HG02943 (cell line): ENCODE data around the gene PNN.
A peak's percentile ranks its signal among the peaks of the same experiment; 100 is the strongest.
"Not testable (repeated sequence)": the region's sequence is repeated elsewhere in the genome, so short reads cannot be mapped to it uniquely, and the experiment has no call there.

Source experiments
- ATAC-seq: cut with Tn5 transposase; IDR thresholded peaks from one replicate; pipeline ENCODE4 v1.9.1; 2021; ENCODE audit warnings: mild to moderate bottlenecking, low read depth, moderate library complexity; ENCODE audit not compliant: unreplicated experiment

Gene PNN

GRCh38 chr14:39174560-39175444 is at the start of gene PNN:
TSS of gene PNN (plus strand) at chr14:39175254. CDS start at chr14:39175280, 26 bp downstream.
- peak; percentile 89 for ATAC-seq

- ATAC-seq: not testable (repeated sequence)
Observed at GRCh38 chr14:39137835-39138234, 37.2 kb upstream of the PNN start.

- no peak for ATAC-seq
Observed at GRCh38 chr14:39138440-39138839, 36.6 kb upstream of the PNN start.

- no peak for ATAC-seq
Observed at GRCh38 chr14:39140170-39140569, 34.9 kb upstream of the PNN start.

DNA sequence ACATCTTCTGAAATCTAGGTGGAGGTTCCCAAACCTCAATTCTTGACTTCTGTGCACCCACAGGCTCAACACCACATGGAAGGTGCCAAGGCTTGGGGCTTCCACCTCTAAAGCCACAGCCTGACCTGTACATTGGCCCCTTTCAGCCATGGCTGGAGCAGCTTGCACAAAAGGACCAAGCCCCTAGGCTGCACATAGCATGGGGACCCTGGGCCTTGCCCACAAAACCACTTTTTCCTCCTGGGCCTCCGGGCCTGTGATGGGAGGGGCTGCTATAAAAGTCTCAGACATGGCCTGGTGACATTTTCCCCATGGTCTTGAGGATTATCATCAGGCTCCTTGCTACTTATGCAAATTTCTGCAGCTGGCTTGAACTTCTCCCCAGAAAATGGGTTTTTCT is 33.4 kb upstream of the PNN start:
- ATAC-seq: not testable (repeated sequence)

- ATAC-seq: not testable (repeated sequence)
Observed at GRCh38 chr14:39143226-39143625, 31.8 kb upstream of the PNN start.

GRCh38 chr14:39145266-39145966 is 29.6 kb upstream of the PNN start:
- ATAC-seq: no peak

GRCh38 chr14:39154594-39155189 is 20.4 kb upstream of the PNN start:
- no peak for ATAC-seq

- no peak for ATAC-seq
Observed at GRCh38 chr14:39157491-39157890, 17.6 kb upstream of the PNN start.

- no peak for ATAC-seq
Observed at GRCh38 chr14:39158222-39158858, 16.7 kb upstream of the PNN start.

DNA sequence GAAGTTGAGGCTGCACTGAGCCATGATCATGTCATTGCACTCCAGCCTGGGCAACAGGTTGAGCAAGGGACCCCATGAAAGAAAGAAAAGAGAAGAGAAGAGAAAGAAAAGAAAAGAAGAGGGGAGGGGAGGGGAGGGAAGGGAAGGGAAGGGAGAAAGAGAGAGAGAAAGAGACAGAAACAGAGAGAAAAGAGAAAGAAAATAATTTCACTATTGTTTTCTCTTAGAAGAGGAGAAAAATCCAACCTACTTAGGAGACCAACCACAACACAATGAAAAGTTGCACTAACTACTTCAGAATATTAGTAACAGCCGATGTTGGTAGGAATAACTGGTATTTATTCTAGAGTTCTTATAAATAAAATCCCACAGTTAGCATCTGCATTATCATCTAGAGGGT is 14.6 kb upstream of the PNN start:
- no peak for ATAC-seq

GRCh38 chr14:39167797-39168320 is 7.2 kb upstream of the PNN start:
- not testable (repeated sequence) for ATAC-seq

GRCh38 chr14:39168591-39168990 is 6.5 kb upstream of the PNN start:
- no peak for ATAC-seq

GRCh38 chr14:39169541-39169900 is 5.5 kb upstream of the PNN start:
- no peak for ATAC-seq

- ATAC-seq: no peak
Observed at GRCh38 chr14:39173198-39173597, 1.9 kb upstream of the PNN start.

DNA sequence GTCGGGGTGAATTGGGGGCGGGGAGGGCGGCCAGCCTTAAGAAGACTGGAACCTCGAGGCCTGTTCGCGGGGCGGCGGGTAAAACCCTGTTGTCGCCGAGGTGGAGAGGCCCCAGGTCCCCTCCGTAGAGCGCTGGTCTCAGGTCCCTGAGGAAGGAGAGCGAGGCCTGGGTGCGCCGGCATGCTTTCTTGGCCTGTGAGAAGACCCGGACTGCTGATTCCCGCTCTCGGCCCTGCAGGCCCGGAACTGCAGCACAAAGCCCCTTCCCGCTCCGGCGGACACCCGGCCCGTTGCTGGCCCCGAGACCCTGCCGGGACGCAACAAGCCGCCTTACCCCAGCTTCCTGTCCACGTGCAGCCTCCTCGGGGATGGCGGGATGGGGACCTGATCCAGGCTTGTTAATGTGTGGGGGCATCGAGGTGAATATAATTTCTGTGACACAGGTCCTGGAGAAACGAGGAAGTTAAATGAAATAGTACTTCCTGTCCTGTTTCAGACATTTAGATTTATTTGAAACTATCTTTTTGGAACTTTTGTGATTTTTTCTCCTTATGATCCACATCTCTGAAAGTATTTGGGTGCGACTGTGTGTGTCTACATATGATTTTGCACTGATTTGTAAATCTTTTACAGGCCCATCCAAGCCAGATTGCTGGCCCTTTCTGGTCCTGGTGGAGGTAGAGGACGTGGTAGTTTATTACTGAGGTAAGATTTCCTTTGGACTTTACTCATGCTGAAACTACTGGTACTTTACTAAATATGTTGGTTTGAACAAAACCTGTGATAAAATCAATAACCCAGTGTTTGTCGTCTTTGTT is 600 bp downstream of the PNN start:
- ATAC-seq: peak; percentile 2

GRCh38 chr14:39176263-39177167 is 1.5 kb downstream of the PNN start:
- ATAC-seq: no peak

GRCh38 chr14:39177168-39177545 is 2.1 kb downstream of the PNN start:
- no peak for ATAC-seq

- ATAC-seq: no peak
Observed at GRCh38 chr14:39179042-39179441, 4.0 kb downstream of the PNN start.
